HG02678 (cell line): ENCODE results near the gene ARMH1.

Experiments
- ATAC-seq: cut with Tn5 transposase; IDR thresholded peaks from one replicate; pipeline ENCODE4 v1.9.1; 2021; ENCODE audit warnings: mild to moderate bottlenecking, moderate library complexity; ENCODE audit not compliant: unreplicated experiment

ARMH1 gene

GRCh38 chr1:44674113-44675000 lies at the start of gene ARMH1, which contains the start of gene TMEM53:
ARMH1 (plus strand) TSS chr1:44674714; CDS start chr1:44689698, 14,984 bp downstream.
TMEM53 (minus strand) TSS chr1:44674481; CDS start chr1:44674391, 90 bp downstream.
- peak; percentile 93 for ATAC-seq

- ATAC-seq = no peak
Observed at GRCh38 chr1:44625348-44625747, 49.2 kb upstream of the ARMH1 start.

GRCh38 chr1:44628962-44629756 lies 45.4 kb upstream of the ARMH1 start:
- ATAC-seq = no peak

GRCh38 chr1:44630116-44630515 lies 44.4 kb upstream of the ARMH1 start:
- no peak for ATAC-seq

GRCh38 chr1:44631333-44631646 lies 43.2 kb upstream of the ARMH1 start:
- ATAC-seq = no peak

GRCh38 chr1:44631647-44632539 lies 42.6 kb upstream of the ARMH1 start:
- ATAC-seq = peak; percentile 74

- no peak for ATAC-seq
Observed at GRCh38 chr1:44632598-44632997, 41.9 kb upstream of the ARMH1 start.

GRCh38 chr1:44634606-44635189 lies 39.8 kb upstream of the ARMH1 start:
- ATAC-seq = no peak

GRCh38 chr1:44635439-44635838 lies 39.1 kb upstream of the ARMH1 start:
- no peak for ATAC-seq

- no peak for ATAC-seq
Observed at GRCh38 chr1:44636083-44636687, 38.3 kb upstream of the ARMH1 start.

GRCh38 chr1:44636688-44637598 lies 37.6 kb upstream of the ARMH1 start:
- ATAC-seq = no peak

- no peak for ATAC-seq
Observed at GRCh38 chr1:44637702-44638411, 36.7 kb upstream of the ARMH1 start.

GRCh38 chr1:44640200-44640853 lies 34.2 kb upstream of the ARMH1 start:
- no peak for ATAC-seq

GRCh38 chr1:44641126-44642102 lies 33.1 kb upstream of the ARMH1 start:
- no peak for ATAC-seq

GRCh38 chr1:44642255-44642654 lies 32.3 kb upstream of the ARMH1 start:
- no peak for ATAC-seq

GRCh38 chr1:44642925-44643324 lies 31.6 kb upstream of the ARMH1 start:
- ATAC-seq = no peak
